ENCODE results near the gene ARFGAP2.

Gene ARFGAP2

DNA sequence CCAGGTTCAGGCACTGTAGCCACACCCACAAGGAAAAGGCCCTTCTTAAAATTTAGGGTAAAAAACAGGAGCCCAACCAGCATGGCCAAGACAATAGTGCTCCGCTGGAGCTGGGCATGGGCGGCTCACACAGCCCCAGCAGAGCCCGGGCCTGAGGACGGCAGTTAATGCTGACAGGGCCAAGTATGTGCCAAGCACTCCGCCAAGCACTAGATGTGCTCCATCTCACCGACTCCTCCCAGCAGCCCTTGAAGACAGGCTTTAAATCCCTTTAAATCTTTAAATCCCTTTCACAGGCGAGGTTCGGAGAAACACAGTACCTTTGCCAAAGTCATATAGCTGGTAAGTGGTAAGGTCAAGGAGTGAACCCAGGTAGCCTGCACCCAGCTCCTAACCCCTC is 4.8 kb downstream of the ARFGAP2 start:
- in situ Hi-C loops (cut with HindIII; ENCODE audit: low sequenced_read_pairs) = no loop called here

DNA sequence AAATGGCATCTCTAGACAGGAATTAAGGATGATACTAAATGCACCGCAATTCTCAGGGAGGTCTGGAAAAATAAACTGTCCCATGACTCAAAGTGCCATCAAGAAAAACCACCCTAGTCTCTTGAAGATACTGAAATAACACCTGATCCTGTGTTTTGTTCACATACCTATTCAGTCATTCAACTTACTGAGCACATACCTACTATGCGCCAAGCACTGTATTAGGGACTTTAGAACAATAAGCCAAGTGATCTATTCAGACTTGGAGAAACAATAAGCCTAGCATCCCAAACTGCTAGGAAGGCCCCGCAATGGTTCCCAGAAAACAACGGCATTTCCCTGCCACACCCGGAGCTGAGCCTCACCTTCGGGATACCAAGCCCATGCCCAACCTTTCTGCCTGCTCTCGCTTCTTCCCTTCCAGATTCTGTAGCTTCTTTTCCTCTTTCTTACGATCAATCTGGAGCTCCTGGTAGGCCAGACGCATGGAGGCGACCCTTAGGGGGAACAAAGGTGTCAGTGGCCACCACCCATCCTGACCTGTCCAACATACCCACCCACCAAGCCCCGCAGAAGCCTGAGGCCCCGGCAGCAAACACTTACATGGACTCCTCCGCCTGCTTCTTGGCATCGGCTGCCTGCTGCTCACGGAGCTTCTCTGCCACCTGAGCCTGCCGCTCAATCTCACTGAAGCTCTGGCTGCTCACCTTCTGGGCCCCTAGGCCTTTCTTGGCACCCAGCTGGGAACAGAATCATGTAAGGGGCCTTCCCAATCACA is 5.4 kb downstream of the ARFGAP2 start:
- in situ Hi-C loops (cut with HindIII; ENCODE audit: low sequenced_read_pairs) = no loop called here

DNA sequence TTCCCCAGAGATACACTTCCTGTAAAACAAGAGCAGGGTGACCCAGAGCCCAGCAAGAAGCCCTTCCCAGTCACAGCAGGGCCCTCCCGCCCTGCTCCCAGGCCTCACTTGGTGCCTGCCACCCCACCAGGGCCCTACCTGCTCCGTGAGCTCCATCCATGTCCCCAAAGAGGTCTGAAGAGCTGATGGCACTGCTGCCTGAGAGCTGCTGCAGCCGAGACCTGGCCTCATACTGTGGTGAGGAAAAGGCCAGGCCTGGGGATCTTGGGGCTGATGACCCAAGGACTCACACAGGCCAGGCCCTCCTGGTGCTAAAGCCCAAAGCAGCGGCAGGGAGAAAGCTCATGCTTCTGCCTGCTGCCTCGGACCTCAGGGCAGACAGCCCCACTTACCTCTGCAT is 10.3 kb downstream of the ARFGAP2 start:
- in situ Hi-C loops (cut with HindIII; ENCODE audit: low sequenced_read_pairs) = no loop called here

DNA sequence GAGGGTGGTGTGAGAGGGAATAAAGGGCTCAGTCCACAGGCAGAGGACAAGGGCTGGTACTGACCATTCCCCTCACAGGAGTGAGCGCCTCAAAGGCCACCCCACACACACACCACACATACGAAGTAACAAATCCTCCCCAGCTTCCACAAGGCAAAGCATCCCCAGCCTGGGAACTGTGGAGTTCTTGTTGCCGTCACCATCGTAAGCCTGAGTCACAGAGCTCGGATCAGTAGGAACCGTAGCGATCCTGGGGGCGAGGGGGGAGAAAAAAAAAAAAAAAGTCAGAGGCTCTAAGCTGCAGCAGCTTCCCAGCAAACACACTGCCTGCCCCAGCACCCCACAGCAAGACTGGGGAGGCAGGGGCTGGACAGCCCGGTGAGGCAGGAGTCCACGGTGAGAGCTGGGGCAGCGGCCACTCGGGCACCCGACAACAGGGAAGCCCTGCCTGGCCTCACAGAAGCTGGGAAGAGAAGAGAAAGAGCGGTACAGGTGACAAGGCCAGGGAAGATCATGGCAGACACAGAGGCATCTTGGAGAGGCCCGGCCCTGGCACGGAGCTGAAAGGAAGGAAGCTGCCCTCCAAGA is 11.3 kb downstream of the ARFGAP2 start:
- in situ Hi-C loops (cut with HindIII; ENCODE audit: low sequenced_read_pairs) = no loop called here

DNA sequence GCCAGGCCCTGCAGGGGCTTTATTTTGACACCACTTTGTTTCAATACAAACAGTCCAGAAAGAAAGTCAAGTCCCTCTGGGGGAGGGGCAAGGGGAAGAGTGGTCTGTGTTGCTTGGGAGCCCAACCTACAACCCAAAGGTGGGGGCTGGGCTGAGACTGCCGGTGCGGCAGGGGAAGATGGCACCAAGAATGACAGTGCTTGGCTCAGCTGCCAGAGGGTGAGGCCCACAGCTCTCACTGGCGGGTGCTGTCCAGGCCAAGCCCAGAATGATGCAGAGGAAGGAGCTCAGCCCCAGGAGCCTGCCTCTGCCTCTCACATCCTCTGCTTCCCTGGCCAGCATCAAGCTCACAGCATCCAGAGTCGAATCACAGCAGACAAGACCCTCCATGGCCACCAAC is 12.4 kb downstream of the ARFGAP2 start:
- in situ Hi-C loops (cut with HindIII; ENCODE audit: low sequenced_read_pairs) = no loop called here

DNA sequence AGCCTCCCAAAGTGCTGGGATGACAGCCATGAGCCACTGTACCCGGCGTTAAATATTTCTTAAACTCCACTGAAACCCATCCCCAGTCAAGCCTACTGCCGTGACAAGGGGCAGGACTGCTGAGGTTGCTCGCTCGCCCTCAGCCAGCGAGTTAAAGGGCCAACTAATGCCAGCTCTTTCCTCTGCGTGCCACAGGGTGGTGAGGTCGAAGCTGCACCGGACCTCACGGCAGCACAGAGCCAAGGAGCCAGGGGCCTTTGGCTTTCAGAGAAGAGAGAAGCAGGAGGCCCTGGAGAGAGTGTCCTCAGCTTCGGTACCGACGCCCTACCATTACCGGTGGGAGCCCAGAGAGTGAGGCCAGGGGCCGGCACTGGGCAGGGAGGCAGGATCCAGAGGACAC is 12.8 kb downstream of the ARFGAP2 start:
- in situ Hi-C loops (cut with HindIII; ENCODE audit: low sequenced_read_pairs) = no loop called here

DNA sequence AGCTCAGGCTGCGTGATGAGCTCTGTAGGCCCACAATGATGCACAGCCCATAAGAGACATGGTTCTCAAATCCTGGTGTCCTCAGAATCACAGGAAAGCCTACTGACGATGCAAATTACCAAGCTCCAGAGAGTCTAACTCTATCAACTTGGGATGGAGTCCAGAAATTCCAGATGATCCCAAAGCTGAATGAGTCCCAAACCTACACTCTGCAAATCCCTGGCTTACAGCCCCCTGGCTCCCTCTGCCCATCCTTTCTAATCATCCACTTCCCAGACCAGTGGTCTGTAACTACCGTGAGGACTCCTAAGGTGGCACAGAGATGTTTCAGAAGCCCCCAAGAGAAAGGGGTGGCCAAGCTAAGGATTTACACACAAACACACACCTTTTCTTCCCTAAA is 13.5 kb downstream of the ARFGAP2 start:
- in situ Hi-C loops (cut with HindIII; ENCODE audit: low sequenced_read_pairs) = no loop called here

DNA sequence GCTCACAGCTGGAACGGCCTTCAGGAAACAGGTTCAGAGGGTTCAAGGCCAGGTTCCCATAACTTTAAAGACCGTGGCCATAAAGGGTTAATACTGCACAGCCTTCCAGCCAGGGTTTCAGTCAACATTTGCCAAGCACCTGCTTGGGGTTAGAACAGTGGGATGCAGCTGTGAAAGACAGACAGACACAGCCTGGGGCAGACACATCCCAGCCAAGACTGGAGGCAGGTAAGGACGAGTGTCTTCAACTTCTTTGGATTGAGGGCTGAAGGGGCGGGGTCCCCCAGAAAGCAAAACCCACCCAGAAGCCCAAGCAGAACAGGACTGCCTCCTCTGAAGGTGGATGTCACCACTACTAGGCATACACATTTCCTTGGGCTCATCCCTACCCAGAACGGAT is 14.3 kb downstream of the ARFGAP2 start:
- in situ Hi-C loops (cut with HindIII; ENCODE audit: low sequenced_read_pairs) = no loop called here

DNA sequence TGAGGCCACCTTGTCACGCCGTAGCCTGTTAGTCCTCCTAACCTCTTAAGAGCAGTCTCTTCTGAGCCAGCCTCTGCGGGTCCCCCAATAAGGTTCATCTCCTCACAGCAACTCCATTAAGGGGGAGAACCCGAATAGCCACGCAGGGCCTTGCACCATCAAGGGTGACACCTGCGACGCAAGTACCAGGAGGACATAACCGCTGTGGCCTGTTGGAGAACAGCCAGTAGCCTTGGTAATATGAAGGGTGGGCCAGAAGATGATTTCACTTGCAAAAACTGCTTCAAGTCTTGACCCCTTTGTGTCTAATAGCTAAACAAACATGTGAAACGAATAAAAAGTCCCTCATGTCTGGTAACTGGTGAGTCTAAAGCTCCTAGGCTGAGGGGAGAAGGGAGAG is 14.8 kb downstream of the ARFGAP2 start:
- in situ Hi-C loops (cut with HindIII; ENCODE audit: low sequenced_read_pairs) = no loop called here

DNA sequence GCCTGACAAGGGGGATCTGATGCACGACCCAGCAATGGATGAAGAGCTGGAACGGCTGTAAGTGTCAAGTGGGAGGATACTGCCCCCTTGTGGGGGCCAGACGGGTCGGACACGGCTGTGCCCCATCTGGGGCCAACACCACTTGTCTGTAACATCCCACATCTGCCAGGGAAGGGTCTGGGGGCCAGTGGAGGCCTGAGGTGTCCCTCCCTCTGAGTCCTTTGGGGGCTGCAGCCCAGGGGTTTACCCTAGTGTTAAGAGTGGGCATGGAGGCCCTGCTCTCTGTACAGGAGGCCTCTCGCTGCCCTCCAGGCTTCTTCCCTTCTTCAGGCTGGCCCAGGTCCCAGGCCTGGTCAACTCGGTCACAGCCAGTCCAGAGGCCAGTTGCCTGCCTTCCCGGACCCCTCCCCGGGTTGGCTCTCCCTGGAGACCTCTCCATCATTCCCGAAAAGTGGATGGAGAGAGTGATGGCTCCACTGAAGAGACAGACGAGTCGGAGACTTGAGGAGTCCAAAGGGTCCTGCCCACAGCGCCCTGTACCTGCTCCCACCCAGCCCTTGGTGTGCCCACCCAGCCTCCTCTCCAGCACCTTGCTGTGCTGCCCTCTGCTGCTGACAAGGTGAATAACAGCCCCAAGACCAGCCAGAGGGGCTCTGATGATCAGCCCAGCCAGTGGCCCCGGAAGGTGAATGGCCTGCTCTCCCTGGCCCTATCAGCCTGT is 15.4 kb downstream of the ARFGAP2 start:
- in situ Hi-C loops (cut with HindIII; ENCODE audit: low sequenced_read_pairs) = no loop called here

DNA sequence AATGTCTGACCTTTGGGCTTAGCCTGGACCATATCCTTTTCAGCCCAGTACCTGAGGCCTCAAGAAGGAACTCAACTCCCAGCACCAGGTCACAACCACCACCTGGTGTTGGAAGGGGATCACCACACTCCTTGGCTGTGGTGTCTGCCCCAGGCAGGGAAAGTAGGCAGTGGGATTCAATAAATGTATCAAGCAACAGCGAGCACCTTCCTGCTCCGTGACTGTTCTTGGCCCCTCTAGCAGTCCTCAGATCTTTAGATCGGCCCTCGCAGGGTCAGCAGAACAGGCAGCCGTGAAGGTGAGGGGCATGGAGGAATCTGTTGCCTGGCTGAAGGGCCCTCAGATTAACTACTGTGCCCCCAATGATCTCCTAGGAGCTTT is 15.9 kb downstream of the ARFGAP2 start:
- in situ Hi-C loops (cut with HindIII; ENCODE audit: low sequenced_read_pairs) = no loop called here

DNA sequence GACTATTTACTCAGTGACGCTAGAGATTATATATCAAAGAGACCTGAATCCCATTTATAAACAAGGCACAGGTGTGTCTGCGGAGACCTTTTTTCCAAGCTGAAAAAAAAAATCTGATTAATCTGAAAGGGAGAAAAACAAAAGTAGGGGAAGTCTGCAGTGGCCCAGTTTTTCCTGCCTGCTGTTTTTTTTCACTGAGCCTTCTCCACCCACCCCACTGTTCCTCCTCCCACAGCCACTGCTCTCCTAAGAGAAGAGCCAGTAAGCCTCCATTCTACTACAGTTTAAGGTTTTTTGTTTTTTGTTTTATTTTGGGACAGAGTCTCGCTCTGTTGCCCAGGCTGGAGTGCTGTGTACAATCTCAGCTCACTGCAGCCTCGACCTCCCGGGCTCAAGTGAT is 18.4 kb downstream of the ARFGAP2 start:
- in situ Hi-C loops (cut with HindIII; ENCODE audit: low sequenced_read_pairs) = no loop called here

DNA sequence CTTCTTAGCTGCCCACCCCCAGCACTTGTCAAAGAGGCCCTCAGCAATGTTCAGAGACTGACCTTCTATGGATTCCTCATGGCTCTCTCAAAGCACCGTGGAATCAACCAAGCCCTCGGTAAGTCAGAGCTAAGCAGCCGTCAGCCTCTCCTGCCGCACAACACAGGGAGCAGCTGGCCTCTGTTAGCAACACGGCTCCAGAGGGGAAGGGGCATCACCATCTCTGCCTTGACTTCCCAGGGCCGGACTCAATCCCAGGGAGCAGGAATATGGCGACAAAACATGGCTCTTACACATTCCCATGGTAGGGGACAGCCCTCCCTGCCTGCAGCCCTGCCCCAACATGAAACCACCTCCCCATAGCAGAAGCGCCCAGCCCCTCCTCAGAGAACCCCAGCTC is 18.9 kb downstream of the ARFGAP2 start:
- in situ Hi-C loops (cut with HindIII; ENCODE audit: low sequenced_read_pairs) = no loop called here

DNA sequence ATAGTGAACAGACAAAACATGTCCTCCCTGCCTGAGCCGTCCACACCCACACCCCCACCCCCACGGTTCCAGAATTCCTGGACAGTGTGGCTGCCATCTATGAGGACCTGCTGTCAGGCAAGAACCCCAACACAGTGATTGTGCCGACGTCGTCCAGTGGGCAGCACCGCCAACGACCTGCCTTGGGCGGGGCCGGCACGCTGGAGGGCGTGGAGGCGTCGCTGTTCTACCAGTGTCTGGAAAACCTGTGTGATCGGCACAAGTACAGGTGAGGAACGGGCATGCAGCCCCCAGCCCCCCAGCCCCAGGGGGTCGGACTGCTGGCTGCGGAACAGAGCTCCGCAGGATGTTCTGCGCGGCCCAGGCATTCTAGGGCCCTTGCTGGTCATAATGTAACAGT is 19.7 kb downstream of the ARFGAP2 start:
- in situ Hi-C loops (cut with HindIII; ENCODE audit: low sequenced_read_pairs) = no loop called here

DNA sequence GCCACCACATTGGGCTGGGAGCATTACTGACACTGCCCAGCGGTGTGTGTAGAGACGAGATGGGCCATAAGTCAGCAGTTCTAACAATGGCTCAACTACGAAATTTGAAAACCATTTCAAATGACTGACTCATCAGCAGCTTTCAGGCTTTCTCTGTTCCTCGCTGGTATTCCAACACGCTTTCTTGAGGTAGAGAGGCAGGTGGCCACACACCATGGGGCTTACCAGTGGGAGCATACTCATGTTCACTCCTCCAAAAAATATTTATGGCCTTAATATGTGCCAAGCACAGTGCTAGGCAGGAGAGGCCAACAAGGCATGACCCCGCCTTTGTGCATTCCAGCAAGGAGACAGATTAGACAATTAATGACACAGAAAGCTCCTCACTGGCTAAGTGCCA is 20.3 kb downstream of the ARFGAP2 start:
- in situ Hi-C loops (cut with HindIII; ENCODE audit: low sequenced_read_pairs) = no loop called here

DNA sequence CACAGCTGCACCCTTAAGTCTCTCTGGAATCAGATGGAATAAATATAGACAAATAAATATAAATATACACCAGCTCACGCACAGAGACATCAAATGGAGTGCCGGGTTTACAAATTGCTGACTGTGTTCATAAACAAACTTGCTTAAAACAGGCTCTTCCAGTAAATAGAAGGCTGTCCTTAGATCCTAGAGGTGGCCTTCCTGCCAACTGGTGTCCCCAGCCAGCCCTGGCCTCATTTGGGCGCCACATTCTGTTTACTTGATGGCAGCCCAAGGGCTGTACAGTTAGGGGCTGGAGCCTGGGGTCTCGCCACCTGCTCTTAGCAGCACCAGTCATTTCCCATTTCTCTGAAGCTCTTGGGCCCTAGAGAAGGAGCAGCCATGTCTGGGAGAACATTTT is 20.8 kb downstream of the ARFGAP2 start:
- in situ Hi-C loops (cut with HindIII; ENCODE audit: low sequenced_read_pairs) = no loop called here

DNA sequence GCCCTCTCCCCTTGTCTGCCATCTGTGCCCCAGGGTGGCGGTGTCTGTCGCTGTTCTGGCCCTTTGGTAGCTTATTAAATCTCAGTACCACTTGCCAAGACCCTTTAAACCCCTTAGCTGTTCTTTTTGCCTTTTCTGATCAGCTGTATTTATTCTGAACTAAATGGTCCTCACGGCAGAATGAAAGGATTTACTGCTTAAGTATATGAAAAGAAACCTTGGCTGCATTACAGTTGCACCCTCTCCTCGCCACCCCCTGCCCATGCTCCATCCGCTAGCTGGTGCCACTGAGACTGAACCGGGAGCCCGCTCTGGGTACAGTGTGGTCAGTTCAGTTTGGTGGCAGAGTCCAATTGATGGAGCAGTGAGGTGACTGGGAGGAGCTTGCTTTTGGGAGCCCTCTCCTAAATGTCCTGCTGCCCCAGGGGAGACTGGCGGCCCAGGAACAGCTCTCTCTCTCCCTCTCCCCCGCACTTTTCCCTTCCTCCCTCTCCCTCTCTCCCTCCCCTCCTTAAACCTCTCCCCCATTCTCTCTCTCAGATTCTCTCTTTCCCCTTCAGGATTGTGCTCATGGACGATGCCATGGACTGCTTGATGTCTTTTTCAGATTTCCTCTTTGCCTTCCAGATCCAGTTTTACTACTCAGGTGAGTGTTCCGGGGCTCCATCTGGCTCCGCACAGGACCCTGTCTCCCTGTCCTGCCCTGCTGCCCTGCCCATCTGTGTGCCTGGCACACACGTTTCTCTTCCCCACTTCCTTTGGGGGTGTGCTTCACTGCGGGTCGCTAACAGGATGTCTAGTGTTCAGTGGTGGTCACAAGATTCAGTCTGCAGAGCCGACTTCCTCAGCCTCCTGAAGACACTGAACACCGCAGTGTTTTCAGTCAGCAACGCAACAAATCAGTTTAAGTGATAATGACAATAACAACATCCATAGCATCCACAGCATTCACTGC is 21.8 kb downstream of the ARFGAP2 start:
- in situ Hi-C loops (cut with HindIII; ENCODE audit: low sequenced_read_pairs) = no loop called here

DNA sequence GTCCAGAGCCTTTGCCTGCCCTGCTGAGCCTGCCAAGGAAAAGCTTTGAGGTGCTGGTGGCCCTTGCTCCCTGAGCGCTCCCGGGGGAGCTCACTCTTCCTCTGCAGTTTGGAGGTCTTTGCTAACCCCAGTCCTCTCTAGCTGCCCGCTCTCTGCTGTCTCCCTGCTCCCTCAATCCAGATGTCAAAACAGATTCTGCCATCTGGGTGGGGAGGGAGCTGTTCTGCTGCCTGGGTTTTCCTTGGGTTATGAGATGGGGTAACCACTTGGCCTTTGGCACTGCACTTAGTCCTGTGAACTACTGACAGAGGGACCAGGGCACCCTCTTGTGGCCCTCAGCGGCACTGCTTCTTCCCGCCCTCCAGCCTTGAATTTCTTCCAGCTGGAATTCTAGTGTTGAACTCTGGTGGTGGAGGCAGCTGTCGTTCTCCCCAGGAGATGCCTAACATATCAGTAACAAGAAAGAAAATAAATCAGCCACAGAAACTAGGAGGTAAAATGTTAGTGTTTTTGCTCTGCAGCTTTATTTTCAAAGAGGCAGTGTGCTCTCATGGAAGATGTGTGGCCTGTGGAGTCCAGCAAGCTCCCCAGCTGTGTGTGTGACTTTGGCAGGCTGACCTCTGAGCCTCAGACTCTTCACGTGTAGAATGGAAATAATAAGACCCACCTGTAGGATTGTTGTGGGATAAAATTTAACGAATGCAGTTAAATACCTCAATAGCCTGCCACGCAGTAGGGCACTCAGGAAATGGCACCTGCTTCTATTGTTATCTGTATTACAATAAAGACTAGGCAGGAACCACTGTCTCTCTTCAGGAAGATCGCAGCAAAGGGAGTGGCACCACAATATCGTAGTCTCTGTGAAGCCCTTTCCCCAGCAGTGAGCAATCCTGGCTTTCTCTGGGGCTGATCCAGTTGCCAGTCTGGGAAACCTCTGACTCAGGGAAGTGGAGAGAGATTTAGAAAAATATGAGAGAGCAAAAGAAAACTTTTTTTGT is 23.4 kb downstream of the ARFGAP2 start:
- in situ Hi-C loops (cut with HindIII; ENCODE audit: low sequenced_read_pairs) = no loop called here

DNA sequence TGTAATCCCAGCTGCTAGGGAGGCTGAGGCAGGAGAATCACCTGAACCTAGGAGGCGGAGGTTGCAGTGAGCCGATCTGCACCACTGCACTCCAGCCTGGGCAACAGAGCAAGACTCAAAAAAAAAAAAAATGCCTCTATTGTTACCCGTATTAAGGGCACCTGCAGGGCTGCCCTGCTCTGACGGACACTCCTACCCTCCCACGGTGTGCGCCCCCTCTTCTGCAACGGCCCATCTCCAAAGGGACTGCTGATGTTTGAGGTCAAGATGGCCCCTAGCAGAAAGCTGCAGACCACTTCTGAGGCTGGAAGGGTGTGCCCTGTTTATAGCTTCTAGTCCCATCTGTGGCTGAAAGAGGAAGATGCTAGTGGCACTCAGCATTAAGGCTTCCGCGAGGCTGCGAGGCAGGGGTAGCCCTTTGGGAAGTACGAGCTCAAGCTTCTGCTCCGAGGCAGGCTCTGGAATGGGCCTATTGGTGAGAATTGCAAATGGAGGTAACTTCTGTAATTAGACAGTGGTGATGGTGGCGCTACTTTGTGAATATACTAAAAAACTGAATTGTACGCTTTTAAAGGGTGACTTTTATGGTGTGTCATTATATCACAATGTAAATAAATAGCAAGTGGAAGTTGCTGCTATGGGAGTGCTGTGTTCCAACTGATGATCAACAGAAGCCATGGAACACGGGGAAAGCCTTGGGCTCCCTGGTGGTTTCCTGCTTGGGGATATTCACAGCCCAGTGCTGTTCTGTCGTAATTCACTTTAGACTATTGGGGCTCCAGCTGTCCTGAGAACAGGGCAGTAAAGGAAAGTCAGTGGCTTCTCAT is 24.3 kb downstream of the ARFGAP2 start:
- in situ Hi-C loops (cut with HindIII; ENCODE audit: low sequenced_read_pairs) = no loop called here

All from DLD1 (cell line).